Prostate gland (tissue), 2 donors: Measurements from ENCODE around the gene PCSK6. TPM values are rescaled to one million over a fixed set of nuclear protein-coding genes. Genes with fewer than 3 reads are reported as not detected.

Experiments
- DNase-seq: peaks from one replicate; pipeline ENCODE4 v3.0.0-alpha.2; 2019; ENCODE audit warnings: low spot score
- H3K27ac ChIP-seq, 2 donors: fragments of 200-600 bp; sonication (generic); 2 replicates each; pipeline ENCODE4 v1.5.1; 2017 to 2019
- H3K27me3 ChIP-seq: fragments of 200-600 bp; sonication (generic); replicated peaks from 2 replicates; pipeline ENCODE4 v1.5.1; 2019; ENCODE audit not compliant: insufficient read depth
- H3K36me3 ChIP-seq, 2 donors: fragments of 200-600 bp; sonication (generic); 1 replicate in 1 of 2; 2 replicates in 1 of 2; pipeline versions ENCODE4 v1.5.1 to v1.8.1; 2017 to 2019
- H3K4me1 ChIP-seq: fragments of 200-600 bp; sonication (generic); replicated peaks from 2 replicates; pipeline ENCODE4 v1.5.1; 2019
- H3K4me3 ChIP-seq, 2 donors: fragments of 200-600 bp; sonication (generic); 2 replicates each; pipeline ENCODE4 v1.5.1; 2017 to 2019
- H3K9me3 ChIP-seq: fragments of 200-600 bp; sonication (generic); 2 replicates; pipeline ENCODE4 v1.5.1; 2017
- CTCF ChIP-seq, 4 experiments: fragments of 200-600 bp in 2 of 4; fragments of 450-650 bp in 2 of 4; sonication (generic) in 2 of 4; IDR thresholded peaks; 1 replicate in 3 of 4; 2 replicates in 1 of 4; pipeline ENCODE4 v1.5.1; 2016 to 2019; ENCODE audit warnings: antibody characterized with exemption in 4 of 4, mild to moderate bottlenecking in 2 of 4, moderate library complexity in 2 of 4
- POLR2A ChIP-seq: fragments of 450-650 bp; IDR thresholded peaks from one replicate; pipeline ENCODE4 v1.6.1; 2016; ENCODE audit warnings: antibody characterized with exemption, mild to moderate bottlenecking
- POLR2AphosphoS5 ChIP-seq: sonication (generic); formaldehyde crosslinking; IDR thresholded peaks from one replicate; pipeline ENCODE4 v1.6.1; 2017; ENCODE audit warnings: antibody characterized with exemption
- WGBS: methylation state at CpG from one replicate; pipeline ENCODE4 v1.1.5; 2018; 5-methylcytosine and 5-hydroxymethylcytosine counted together
- intact Hi-C: fragments of 100-400 bp; cut with DNase I; formaldehyde crosslinking; loops from one replicate; pipeline ENCODE4 v1.14.2; 2022
- total RNA-seq, 2 donors: library from RNA; depleted of rRNA; stranded (reverse); fragments of >200 nt; gene quantifications; one replicate each; pipeline ENCODE4 v1.1.0, GENCODE V29; 2016

The PCSK6 gene
- total RNA-seq, 2 donors from 2014 or later, result 4.4 to 84.1 TPM

DNA sequence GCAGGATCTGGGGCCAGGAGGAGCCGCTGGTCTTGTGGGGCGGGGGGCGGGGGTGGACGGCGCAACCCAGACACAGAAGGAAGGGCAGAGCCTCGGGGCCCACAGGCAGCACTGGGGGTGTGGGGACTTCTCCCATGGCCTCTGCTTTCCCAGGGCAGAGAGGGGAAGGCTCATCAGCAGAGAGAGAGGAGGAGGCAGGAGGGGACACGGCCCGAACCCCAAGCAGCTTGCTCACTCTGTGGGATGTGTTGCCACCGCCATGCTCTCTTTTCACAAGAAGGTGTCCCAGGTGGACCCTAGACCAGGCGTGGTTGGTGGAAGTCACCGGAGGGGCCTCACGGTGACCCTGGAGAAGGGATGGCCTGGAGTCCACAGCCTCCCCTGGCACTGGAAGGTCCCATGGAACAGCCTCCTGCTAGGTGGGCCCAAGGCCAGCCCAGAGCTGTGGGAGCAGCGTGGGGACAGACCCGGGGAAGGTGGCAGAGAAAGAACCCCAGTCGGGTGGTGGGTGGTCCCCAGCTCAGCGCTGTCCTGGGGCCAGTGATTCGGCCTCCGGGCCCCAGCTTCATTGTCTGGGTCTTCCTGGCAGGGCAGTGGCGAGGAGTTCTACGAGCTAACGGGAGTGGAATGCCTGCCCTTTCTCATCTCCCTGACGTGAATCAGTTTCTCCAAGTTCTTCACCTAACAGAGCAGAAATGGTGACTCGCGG, 46.8 kb upstream of the PCSK6 start:
- no peak for TF ChIP-seq POLR2A
- TF ChIP-seq CTCF (IDR thresholded peaks at IDR 0.05), result no peak
- no peak for TF ChIP-seq POLR2AphosphoS5
- intact Hi-C loops, result no loop called here
- no peak overlapping the region for H3K4me3 ChIP-seq
- H3K9me3 ChIP-seq, result no peaks in the 10 kb centered on the region
- H3K27ac ChIP-seq, result no peak overlapping the region
- H3K27me3 ChIP-seq, result no peaks in the 10 kb centered on the region
- WGBS, result 97% methylated on average over 23 of the region's 24 CpGs
- H3K36me3 ChIP-seq, result no peaks in the 10 kb centered on the region
- DNase-seq, result no peak
- no peaks in the 10 kb centered on the region for H3K4me1 ChIP-seq

DNA sequence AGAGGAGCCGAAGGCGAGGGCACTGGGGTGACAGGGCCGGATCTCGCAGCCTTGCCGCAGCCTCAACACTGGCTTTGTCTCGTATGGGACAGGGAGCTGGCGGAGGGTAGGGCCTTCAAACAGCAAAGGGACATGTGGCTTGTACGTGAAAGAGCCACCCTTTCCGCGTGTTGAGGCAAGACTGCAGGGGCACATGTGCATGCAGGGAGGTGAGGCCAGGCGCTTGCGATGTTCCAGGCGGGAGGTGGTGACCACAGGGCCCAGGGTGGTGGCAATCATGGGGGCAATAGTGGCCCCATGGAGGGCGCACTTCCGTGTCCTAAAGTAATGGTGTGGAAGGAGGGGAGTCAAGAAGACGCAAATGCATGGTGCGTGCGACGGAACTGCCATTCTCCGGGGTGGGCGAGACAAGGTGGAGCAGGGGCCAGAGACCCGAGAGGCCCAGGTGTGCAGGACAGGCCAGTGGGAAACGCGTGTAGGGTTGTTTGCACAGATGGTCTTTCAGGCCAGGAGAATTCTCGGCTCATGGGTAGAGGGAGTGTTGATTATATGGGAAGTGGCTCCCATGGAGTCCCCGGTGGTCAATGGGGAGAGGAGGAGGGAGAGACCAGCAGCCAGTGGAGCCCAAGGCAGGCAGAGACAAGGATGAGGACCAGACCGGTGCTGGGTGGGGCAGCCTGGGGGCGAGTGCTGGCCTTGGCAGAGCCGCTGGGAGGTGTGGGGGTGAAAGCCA, 45.8 kb upstream of the PCSK6 start:
- intact Hi-C loops, result no loop called here
- Histone ChIP-seq H3K9me3 (no peaks in the 10 kb centered on the region), H3K27me3 (no peaks in the 10 kb centered on the region), H3K36me3 (no peaks in the 10 kb centered on the region), H3K4me1 (no peaks in the 10 kb centered on the region), H3K27ac (no peak overlapping the region), H3K4me3 (no peak overlapping the region)
- TF ChIP-seq CTCF (IDR thresholded peaks at IDR 0.05) (no peak), POLR2AphosphoS5 (no peak), POLR2A (no peak)
- DNase-seq, result no peak
- 86% methylated on average over 29 of the region's 29 CpGs for WGBS

DNA sequence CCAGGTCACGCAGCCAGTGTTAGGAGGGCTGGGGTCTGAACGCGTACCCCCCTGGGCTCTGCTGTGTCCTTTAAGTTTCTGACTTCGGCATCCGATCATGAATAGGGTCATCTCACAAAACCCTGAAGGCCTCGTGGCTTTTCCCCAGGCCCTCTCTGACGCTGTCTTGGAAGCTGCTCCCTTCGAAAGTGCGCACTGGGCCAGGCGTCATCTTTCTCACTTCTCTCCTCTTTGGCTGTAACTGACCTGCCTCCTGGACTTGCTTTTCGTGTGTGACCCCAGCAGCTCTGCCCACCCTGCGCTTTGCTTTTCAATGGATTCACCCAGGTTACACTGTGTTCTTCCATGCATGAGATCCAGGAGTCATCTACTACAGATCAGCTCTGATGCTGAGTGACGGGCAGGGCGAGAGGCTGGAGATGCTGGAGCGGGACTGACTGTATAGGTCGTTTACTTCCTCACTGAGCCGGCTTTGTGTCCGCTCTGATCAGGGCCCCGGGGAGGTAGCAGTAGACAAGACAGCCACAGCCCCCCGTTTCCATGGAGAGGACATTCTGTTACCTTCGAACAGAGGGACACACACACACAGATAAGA, 45.0 kb upstream of the PCSK6 start:
- no peak for DNase-seq
- Histone ChIP-seq H3K4me1 (no peaks in the 10 kb centered on the region), H3K9me3 (no peaks in the 10 kb centered on the region), H3K4me3 (no peak overlapping the region), H3K27me3 (no peaks in the 10 kb centered on the region), H3K36me3 (no peaks in the 10 kb centered on the region), H3K27ac (no peak overlapping the region)
- TF ChIP-seq POLR2AphosphoS5 (no peak), CTCF (IDR thresholded peaks at IDR 0.05) (no peak), POLR2A (no peak)
- 79% methylated on average over 21 of the region's 21 CpGs for WGBS
- intact Hi-C loops, result no loop called here

DNA sequence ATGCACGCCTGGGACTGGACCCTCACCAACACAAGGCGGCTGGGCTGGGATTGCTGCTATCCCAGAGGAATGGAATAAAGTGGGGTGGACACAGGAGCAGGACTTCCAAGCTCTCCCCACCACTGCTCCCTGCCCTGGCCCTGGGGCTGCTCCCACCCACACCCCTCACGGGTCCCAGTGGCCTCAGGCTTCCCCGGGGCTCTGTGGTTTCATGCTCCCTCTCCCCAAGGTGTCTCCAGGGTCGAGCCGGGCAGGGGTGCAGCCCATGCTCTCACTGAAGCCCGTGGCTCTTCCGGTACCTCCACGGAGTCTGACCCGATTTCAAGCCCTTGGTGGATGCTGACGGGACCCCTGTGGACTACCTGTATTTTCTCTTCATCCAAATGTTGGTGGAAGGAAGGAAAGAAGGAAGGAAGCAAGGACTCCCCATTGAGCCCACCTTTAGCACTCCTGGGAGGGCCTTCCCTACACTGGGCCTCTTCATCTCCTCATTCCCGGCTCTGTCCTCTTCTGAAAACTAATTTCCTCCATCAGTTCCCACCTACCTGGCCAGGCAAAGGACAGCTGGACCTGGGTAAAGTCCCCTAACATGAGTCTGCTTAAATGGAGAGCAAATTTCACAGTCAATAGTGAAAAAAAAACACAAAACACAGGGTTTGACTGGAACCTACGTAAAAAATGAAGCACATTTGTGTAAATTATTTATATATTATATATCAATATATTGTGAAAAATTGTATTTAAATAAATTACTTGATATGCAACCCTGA, 44.0 kb upstream of the PCSK6 start:
- H3K4me3 ChIP-seq, result no peak overlapping the region
- no peak overlapping the region for H3K27ac ChIP-seq
- no peak for DNase-seq
- TF ChIP-seq POLR2A (no peak), POLR2AphosphoS5 (no peak), CTCF (IDR thresholded peaks at IDR 0.05) (no peak)
- no peaks in the 10 kb centered on the region for H3K9me3 ChIP-seq
- no peaks in the 10 kb centered on the region for H3K27me3 ChIP-seq
- 91% methylated on average over 13 of the region's 13 CpGs for WGBS
- no peaks in the 10 kb centered on the region for H3K36me3 ChIP-seq
- intact Hi-C loops, result no loop called here
- H3K4me1 ChIP-seq, result no peaks in the 10 kb centered on the region
